H1 (cell line): ENCODE measurements around the gene GPR150. TPM values are rescaled to one million over a fixed set of nuclear protein-coding genes. Genes with fewer than 3 reads are reported as not detected.

Experiments used
- CTCF ChIA-PET: fragments of 300-600 bp; sonication (Branson Sonifier 250); formaldehyde crosslinking; loops from one replicate; lab custom pipeline; 2021; ENCODE audit not compliant: partially characterized antibody; lab: Charles Lee
- POLR2A ChIA-PET: fragments of 300-600 bp; sonication (Branson Sonifier 250); formaldehyde crosslinking; loops from one replicate; lab custom pipeline; 2021; ENCODE audit warnings: inconsistent platforms; ENCODE audit not compliant: partially characterized antibody; lab: Charles Lee
- DNase-seq, 2 experiments: peaks; one replicate each; pipeline versions ENCODE4 v3.0.0 to v3.0.0-alpha.2; 2010 to 2022; ENCODE audit warnings: low spot score in 2 of 2, low read depth in 1 of 2, mixed read lengths in 1 of 2
- FAIRE-seq: peaks from 2 replicates; lab custom pipeline; 2011; peaks lifted over from hg19 to GRCh38; lab: Jason Lieb, UNC
- H2AFZ ChIP-seq: 2 replicates; pipeline ENCODE4 v1.8.1; 2012; ENCODE audit warnings: low read length, inconsistent platforms
- H2AK5ac ChIP-seq: 2 replicates; pipeline ENCODE4 v1.6.1; 2013; ENCODE audit warnings: low read depth, low read length
- H2BK120ac ChIP-seq: replicated peaks from 2 replicates; pipeline ENCODE3; 2013; ENCODE audit warnings: low read depth, low read length, inconsistent platforms
- H2BK12ac ChIP-seq: 2 replicates; pipeline ENCODE4 v1.6.1; 2013; ENCODE audit warnings: low read depth, low read length
- H2BK15ac ChIP-seq: 2 replicates; pipeline ENCODE4 v1.6.1; 2013; ENCODE audit warnings: low read length
- H2BK20ac ChIP-seq: 2 replicates; pipeline ENCODE4 v1.6.1; 2013; ENCODE audit warnings: low read length
- H2BK5ac ChIP-seq: 2 replicates; pipeline ENCODE4 v1.6.1; 2013; ENCODE audit warnings: low read depth, low read length
- H3K14ac ChIP-seq: 2 replicates; pipeline ENCODE4 v1.6.1; 2013; ENCODE audit warnings: inconsistent platforms; ENCODE audit not compliant: insufficient read length
- H3K18ac ChIP-seq: 2 replicates; pipeline ENCODE4 v1.6.1; 2013; ENCODE audit warnings: low read length; ENCODE audit errors: extremely low read depth
- H3K23ac ChIP-seq: 2 replicates; pipeline ENCODE4 v1.6.1; 2013; ENCODE audit warnings: inconsistent platforms; ENCODE audit not compliant: insufficient read length
- H3K23me2 ChIP-seq: 2 replicates; pipeline ENCODE4 v1.6.1; 2013; ENCODE audit warnings: low read depth, low read length
- H3K27ac ChIP-seq: 2 replicates; pipeline ENCODE4 v1.6.1; 2011; ENCODE audit warnings: low read depth, low read length, inconsistent platforms
- H3K27me3 ChIP-seq, 4 experiments: replicated peaks in 1 of 4; 1 replicate in 1 of 4; 2 replicates in 3 of 4; pipeline versions ENCODE4 v1.6.1 to v1.8.1; 2011 to 2013; ENCODE audit warnings: low read length in 3 of 4, mild to moderate bottlenecking in 3 of 4, inconsistent platforms in 2 of 4, mixed read lengths in 2 of 4, moderate library complexity in 1 of 4; ENCODE audit not compliant: control insufficient read depth in 3 of 4, insufficient read depth in 3 of 4; ENCODE audit errors: extremely low read depth in 1 of 4
- H3K36me3 ChIP-seq, 4 experiments: 2 replicates each; pipeline versions ENCODE4 v1.6.1 to v1.8.1; 2011 to 2013; ENCODE audit warnings: mild to moderate bottlenecking in 4 of 4, low read length in 3 of 4, moderate library complexity in 2 of 4, control low read depth in 1 of 4, inconsistent platforms in 1 of 4; ENCODE audit not compliant: insufficient read depth in 4 of 4, control insufficient read depth in 2 of 4
- H3K4ac ChIP-seq: replicated peaks from 2 replicates; pipeline ENCODE3; 2013; ENCODE audit warnings: low read length, low read depth, mixed read lengths, inconsistent platforms; ENCODE audit not compliant: insufficient read length
- H3K4me1 ChIP-seq, 4 experiments: replicated peaks in 1 of 4; 1 replicate in 1 of 4; 2 replicates in 3 of 4; pipeline versions ENCODE4 v1.6.1 to v1.8.1; 2011 to 2013; ENCODE audit warnings: low read length in 3 of 4, inconsistent platforms in 2 of 4, mixed read lengths in 1 of 4; ENCODE audit not compliant: insufficient read depth in 4 of 4, control insufficient read depth in 3 of 4
- H3K4me2 ChIP-seq, 2 experiments: 2 replicates each; pipeline versions ENCODE4 v1.6.1 to v1.8.1; 2011 to 2013; ENCODE audit warnings: low read depth in 2 of 2, low read length in 2 of 2, control low read depth in 1 of 2, inconsistent platforms in 1 of 2, mild to moderate bottlenecking in 1 of 2; ENCODE audit not compliant: insufficient read depth in 1 of 2
- H3K4me3 ChIP-seq, 4 experiments: fragments of 200-600, 300-600 bp in 1 of 4; sonication (generic), shearing (Covaris generic), sonication (Bioruptor Twin) in 1 of 4; 2 replicates each; pipeline versions ENCODE4 v1.5.1 to v1.8.1; 2011 to 2016; ENCODE audit warnings: low read length in 4 of 4, low read depth in 3 of 4, control low read depth in 2 of 4, inconsistent platforms in 2 of 4, mild to moderate bottlenecking in 2 of 4, mixed read lengths in 1 of 4, moderate library complexity in 1 of 4; ENCODE audit not compliant: insufficient read depth in 2 of 4; ENCODE audit errors: extremely low read depth in 1 of 4
- H3K56ac ChIP-seq: replicated peaks from 2 replicates; pipeline ENCODE3; 2013; ENCODE audit warnings: low read depth, mild to moderate bottlenecking, mixed read lengths, low read length, inconsistent platforms; ENCODE audit not compliant: insufficient read length
- H3K79me1 ChIP-seq: 2 replicates; pipeline ENCODE4 v1.6.1; 2013; ENCODE audit warnings: low read depth, low read length, control low read depth
- H3K79me2 ChIP-seq, 2 experiments: 2 replicates each; pipeline versions ENCODE4 v1.6.1 to v1.8.1; 2012 to 2013; ENCODE audit warnings: low read length in 2 of 2, mild to moderate bottlenecking in 2 of 2, inconsistent platforms in 1 of 2; ENCODE audit not compliant: insufficient read depth in 2 of 2, control insufficient read depth in 1 of 2
- H3K9ac ChIP-seq, 4 experiments: replicated peaks in 1 of 4; 1 replicate in 1 of 4; 2 replicates in 3 of 4; pipeline versions ENCODE4 v1.6.1 to v1.8.1; 2011 to 2013; ENCODE audit warnings: low read depth in 3 of 4, low read length in 3 of 4, control low read depth in 2 of 4, mild to moderate bottlenecking in 2 of 4, moderate library complexity in 2 of 4, inconsistent platforms in 1 of 4; ENCODE audit errors: extremely low read depth in 1 of 4
- H3K9me3 ChIP-seq, 2 experiments: 2 replicates each; pipeline versions ENCODE4 v1.6.1 to v1.8.1; 2012 to 2013; ENCODE audit warnings: mild to moderate bottlenecking in 2 of 2, moderate library complexity in 2 of 2, control low read depth in 1 of 2, inconsistent platforms in 1 of 2, low read depth in 1 of 2, low read length in 1 of 2, mixed read lengths in 1 of 2; ENCODE audit not compliant: insufficient read depth in 2 of 2
- H4K20me1 ChIP-seq, 2 experiments: replicated peaks in 1 of 2; 2 replicates each; pipeline versions ENCODE3 to v1.8.1; 2011 to 2013; ENCODE audit warnings: inconsistent platforms in 2 of 2, low read length in 2 of 2, mild to moderate bottlenecking in 1 of 2; ENCODE audit not compliant: insufficient read depth in 2 of 2, control insufficient read depth in 1 of 2
- H4K5ac ChIP-seq: 2 replicates; pipeline ENCODE4 v1.6.1; 2013; ENCODE audit warnings: low read length, low read depth, mixed read lengths, inconsistent platforms; ENCODE audit not compliant: insufficient read length
- H4K8ac ChIP-seq: 2 replicates; pipeline ENCODE4 v1.8.0; 2013; ENCODE audit warnings: mild to moderate bottlenecking, moderate library complexity, low read length, inconsistent platforms; ENCODE audit not compliant: insufficient read depth; ENCODE audit errors: extremely low read depth
- H4K91ac ChIP-seq: replicated peaks from 2 replicates; pipeline ENCODE3; 2013; ENCODE audit warnings: low read length, mixed read lengths, inconsistent platforms; ENCODE audit not compliant: insufficient read length
- CBX5 ChIP-seq: fragments of 300-800, 300-1000 bp; sonication (generic); IDR thresholded peaks from 2 replicates; pipeline ENCODE4 v1.7.1; 2016; ENCODE audit warnings: antibody characterized with exemption, low read length, low read depth
- EGR1 ChIP-seq: IDR thresholded peaks from 2 replicates; pipeline ENCODE4 v1.6.1; 2011; ENCODE audit warnings: low read depth, low read length, borderline replicate concordance
- NANOG ChIP-seq: IDR thresholded peaks from 2 replicates; pipeline ENCODE4 v1.6.1; 2011; ENCODE audit warnings: low read length, low read depth, mild to moderate bottlenecking, inconsistent platforms; ENCODE audit not compliant: insufficient read depth, poor library complexity, severe bottlenecking
- TAF7 ChIP-seq: optimal IDR thresholded peaks from 2 replicates; pipeline ENCODE3; 2011; ENCODE audit warnings: low read depth, mild to moderate bottlenecking, inconsistent platforms, low read length, moderate library complexity, borderline replicate concordance
- WGBS, 2 experiments: shearing (Covaris generic) in 1 of 2; methylation state at CpG; one replicate each; pipeline versions ENCODE4 v1.1.6 to v1.1.7; 2013 to 2015; ENCODE audit warnings: low lambda C conversion rate in 2 of 2, mixed read lengths in 2 of 2, inconsistent platforms in 1 of 2, low coverage in 1 of 2, missing lambda C conversion rate in 1 of 2; ENCODE audit not compliant: insufficient replicate concordance in 2 of 2, insufficient coverage in 1 of 2, insufficient read length in 1 of 2; ENCODE audit errors: extremely low coverage in 1 of 2, missing lambda C conversion rate in 1 of 2; 5-methylcytosine and 5-hydroxymethylcytosine counted together
- polyA plus RNA-seq, 7 experiments: library from polyadenylated mRNA; depleted of rRNA in 3 of 7; stranded (reverse) in 5 of 7; unstranded in 2 of 7; fragments of >200 nt in 5 of 7; fragments of 200-250 nt in 2 of 7; gene quantifications; 1 replicate in 5 of 7; 2 replicates in 1 of 7; 4 replicates in 1 of 7; pipeline versions ENCODE4 v1.2.1 to v1.2.3, GENCODE V29; 2011 to 2013; ENCODE audit warnings: missing spikeins in 2 of 7, mixed read lengths in 2 of 7
- total RNA-seq: library from RNA; stranded (reverse); fragmentation: NEBNext Ultra II Directional; extraction: Animal tissue kit (Norgen Biotek cat#: 25700); gene quantifications from 2 replicates; pipeline ENCODE4 v1.2.1, GENCODE V29; 2021
- TF ChIP-seq, protein P1 (sequence below), 3 experiments: IDR thresholded peaks; 1 replicate in 2 of 3; 2 replicates in 1 of 3; pipeline versions ENCODE4 v1.5.1 to v1.6.1; 2011; ENCODE audit warnings: low read length in 3 of 3, mild to moderate bottlenecking in 3 of 3, inconsistent platforms in 2 of 3, low read depth in 1 of 3, moderate library complexity in 1 of 3; ENCODE audit not compliant: insufficient read depth in 1 of 3; ENCODE audit errors: control extremely low read depth in 1 of 3

GPR150 gene
- total and polyA plus RNA-seq, 2 of the 8 experiments (the other 6 are each of a cell fraction or from before 2014, with no cell fraction given): 0.14 TPM; not detected in 1

- no peaks in the 10 kb centered on the region for H3K79me2 ChIP-seq
- no peak overlapping the region for H2AFZ ChIP-seq
- no peak overlapping the region for H3K23ac ChIP-seq
- CTCF ChIA-PET: interaction anchor here (0.9 to 5.0 kb wide), 6 partner anchors 9 to 683 kb away, joined by 3 to 42 read pairs (median 3); no protein-coding TSS in a partner anchor
- H4K8ac ChIP-seq: no peak overlapping the region
- no peak overlapping the region for H3K27ac ChIP-seq
- no peak overlapping the region for H3K18ac ChIP-seq
- no peak overlapping the region for H4K5ac ChIP-seq
- H4K20me1 ChIP-seq: no peaks in the 10 kb centered on the region
- H3K56ac ChIP-seq: no peak overlapping the region
- no peak overlapping the region for H3K4me3 ChIP-seq
- TF ChIP-seq TAF7 (no peak), NANOG (no peak), EGR1 (no peak), CBX5 (no peak)
- TF ChIP-seq, protein P1, sequence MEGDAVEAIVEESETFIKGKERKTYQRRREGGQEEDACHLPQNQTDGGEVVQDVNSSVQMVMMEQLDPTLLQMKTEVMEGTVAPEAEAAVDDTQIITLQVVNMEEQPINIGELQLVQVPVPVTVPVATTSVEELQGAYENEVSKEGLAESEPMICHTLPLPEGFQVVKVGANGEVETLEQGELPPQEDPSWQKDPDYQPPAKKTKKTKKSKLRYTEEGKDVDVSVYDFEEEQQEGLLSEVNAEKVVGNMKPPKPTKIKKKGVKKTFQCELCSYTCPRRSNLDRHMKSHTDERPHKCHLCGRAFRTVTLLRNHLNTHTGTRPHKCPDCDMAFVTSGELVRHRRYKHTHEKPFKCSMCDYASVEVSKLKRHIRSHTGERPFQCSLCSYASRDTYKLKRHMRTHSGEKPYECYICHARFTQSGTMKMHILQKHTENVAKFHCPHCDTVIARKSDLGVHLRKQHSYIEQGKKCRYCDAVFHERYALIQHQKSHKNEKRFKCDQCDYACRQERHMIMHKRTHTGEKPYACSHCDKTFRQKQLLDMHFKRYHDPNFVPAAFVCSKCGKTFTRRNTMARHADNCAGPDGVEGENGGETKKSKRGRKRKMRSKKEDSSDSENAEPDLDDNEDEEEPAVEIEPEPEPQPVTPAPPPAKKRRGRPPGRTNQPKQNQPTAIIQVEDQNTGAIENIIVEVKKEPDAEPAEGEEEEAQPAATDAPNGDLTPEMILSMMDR (IDR thresholded peaks at IDR 0.05; ENCODE audit: control extremely low read depth in 1 of 3, insufficient read depth in 1 of 3, low read depth in 1 of 3, low read length in 3 of 3): no peak
- H4K91ac ChIP-seq: no peak overlapping the region
- H2BK20ac ChIP-seq: no peak overlapping the region
- no peak overlapping the region for H3K4me2 ChIP-seq
- no peak overlapping the region for H2BK15ac ChIP-seq
- no peaks in the 10 kb centered on the region for H3K23me2 ChIP-seq
- no peak overlapping the region for H3K14ac ChIP-seq
- no peak overlapping the region for H2BK120ac ChIP-seq
- 92% methylated on average over 1 of the region's 1 CpG; no CpG with 5 or more reads in 1 of the 2 experiments for WGBS, 2 experiments
- H3K79me1 ChIP-seq: no peaks in the 10 kb centered on the region
- no peak overlapping the region for H3K9ac ChIP-seq
- DNase-seq (no peak), FAIRE-seq (no peak)
- H3K9me3 ChIP-seq: no peaks in the 10 kb centered on the region
- POLR2A ChIA-PET: interaction anchor here (0.6 kb wide), 1 partner anchor 53 kb away, joined by 3 read pairs; no protein-coding TSS in a partner anchor
- no peak overlapping the region for H3K4ac ChIP-seq
- H2BK12ac ChIP-seq: no peak overlapping the region
- H3K27me3 ChIP-seq: no peaks in the 10 kb centered on the region
- no peak overlapping the region for H2BK5ac ChIP-seq
- no peaks in the 10 kb centered on the region for H3K36me3 ChIP-seq
- no peak overlapping the region for H2AK5ac ChIP-seq
- no peaks in the 10 kb centered on the region for H3K4me1 ChIP-seq
Observed at GRCh38 chr5:95652849-95653248, 33.0 kb downstream of the GPR150 start.
